ENCODE measurements around the gene LRRC8E.
"Not testable (repeated sequence)": the region's sequence is repeated elsewhere in the genome, so short reads cannot be mapped to it uniquely, and the experiment has no call there.

The LRRC8E gene

GRCh38 chr19:7921967-7922835 lies 33.9 kb downstream of the LRRC8E start:
- DNase-seq, result no peak

- DNase-seq, result no peak
These were observed 34.5 kb downstream of the LRRC8E start for GRCh38 chr19:7922836-7923195.

- no peak for DNase-seq
These were observed 35.2 kb downstream of the LRRC8E start for GRCh38 chr19:7923295-7924191.

- DNase-seq, result no peak
These were observed 35.9 kb downstream of the LRRC8E start for GRCh38 chr19:7924241-7924640.

GRCh38 chr19:7924651-7925170 lies 36.4 kb downstream of the LRRC8E start:
- DNase-seq, result no peak

GRCh38 chr19:7925171-7925851 lies 37.0 kb downstream of the LRRC8E start:
- DNase-seq, result peak; percentile 81

GRCh38 chr19:7926021-7926726 lies 37.9 kb downstream of the LRRC8E start, which contains the start of gene CTXN1:
Gene CTXN1 (minus strand): TSS chr19:7926135. CDS start chr19:7925538, 597 bp downstream.
- DNase-seq, result peak; percentile 79

- DNase-seq, result no peak
These were observed 38.7 kb downstream of the LRRC8E start for GRCh38 chr19:7926727-7927604.

- no peak for DNase-seq
These were observed 39.5 kb downstream of the LRRC8E start for GRCh38 chr19:7927605-7928333.

GRCh38 chr19:7928334-7928706 lies 40.0 kb downstream of the LRRC8E start:
- no peak for DNase-seq

GRCh38 chr19:7928741-7929701 lies 40.7 kb downstream of the LRRC8E start:
- DNase-seq, result peak; percentile 65

- DNase-seq, result not testable (repeated sequence)
These were observed 41.7 kb downstream of the LRRC8E start for GRCh38 chr19:7930030-7930429.

- DNase-seq, result no peak
These were observed 42.5 kb downstream of the LRRC8E start for GRCh38 chr19:7930765-7931164.

GRCh38 chr19:7931221-7932061 lies 43.1 kb downstream of the LRRC8E start:
- no peak for DNase-seq

GRCh38 chr19:7932276-7932929 lies 44.1 kb downstream of the LRRC8E start:
- no peak for DNase-seq

- DNase-seq, result no peak
These were observed 44.6 kb downstream of the LRRC8E start for GRCh38 chr19:7932930-7933300.

GRCh38 chr19:7933411-7933810 lies 45.1 kb downstream of the LRRC8E start:
- no peak for DNase-seq

All from activated naive CD4-positive, alpha-beta T cell treated with anti-CD3 and anti-CD28 coated beads, Interleukin-2, amount 50 U/mL, for 16 hours (primary cell).